ENCODE measurements around the gene ZFC3H1. TPM values are rescaled to one million over a fixed set of nuclear protein-coding genes. Genes with fewer than 3 reads are reported as not detected.
"Not testable (repeated sequence)": the region's sequence is repeated elsewhere in the genome, so short reads cannot be mapped to it uniquely, and the experiment has no call there.

Gene ZFC3H1
- total and polyA plus RNA-seq, 12 donors = 11.8 to 56.2 (median 31.9) TPM

GRCh38 chr12:71578694-71579258, 84.9 kb downstream of the ZFC3H1 start:
- Histone ChIP-seq H3K27ac (no peak overlapping the region), H3K4me3 (no peak overlapping the region), H3K9me3 (replicated peaks in 1 of 3) (no peaks in the 10 kb centered on the region), H3K27me3 (no peaks in the 10 kb centered on the region), H3K36me3 (replicated peaks in 1 of 2) (no peaks in the 10 kb centered on the region), H3K4me1 (replicated peaks in 1 of 2) (no peaks in the 10 kb centered on the region)
- TF ChIP-seq CTCF (IDR thresholded peaks at IDR 0.05) (no peak), POLR2A (IDR thresholded peaks at IDR 0.05) (no peak)
- WGBS, 4 donors = 66 to 71% (median 69%) methylated on average over 5 of the region's 5 CpGs
- intact Hi-C loops (cut with DNase I) = no loop called here
- no peak for DNase-seq

- intact Hi-C loops (cut with DNase I) = no loop called here
- H3K27ac ChIP-seq = no peak overlapping the region
- DNase-seq = no peak
- H3K4me1 ChIP-seq (replicated peaks in 1 of 2) = no peaks in the 10 kb centered on the region
- TF ChIP-seq POLR2A (IDR thresholded peaks at IDR 0.05) (no peak), CTCF (IDR thresholded peaks at IDR 0.05) (no peak)
- WGBS, 4 donors = 74 to 76% (median 76%) methylated on average over 3 of the region's 3 CpGs
- no peaks in the 10 kb centered on the region for H3K36me3 ChIP-seq (replicated peaks in 1 of 2)
- H3K9me3 ChIP-seq (replicated peaks in 1 of 3) = no peaks in the 10 kb centered on the region
- no peaks in the 10 kb centered on the region for H3K27me3 ChIP-seq
- no peak overlapping the region for H3K4me3 ChIP-seq
These were observed 87.2 kb downstream of the ZFC3H1 start for GRCh38 chr12:71576496-71576895.

- H3K4me3 ChIP-seq; H3K27me3 ChIP-seq; H3K9me3 ChIP-seq (replicated peaks in 1 of 3); H3K36me3 ChIP-seq (replicated peaks in 1 of 2); H3K27ac ChIP-seq; intact Hi-C loops (cut with DNase I); H3K4me1 ChIP-seq (replicated peaks in 1 of 2); DNase-seq: not testable (repeated sequence)
- WGBS, 4 donors = 74 to 95% (median 93%) methylated on average over 6 of the region's 6 CpGs
These were observed 93.8 kb downstream of the ZFC3H1 start for GRCh38 chr12:71569885-71570284.

- H3K27me3 ChIP-seq = no peaks in the 10 kb centered on the region
- intact Hi-C loops (cut with DNase I) = no loop called here
These were observed 96.1 kb downstream of the ZFC3H1 start for GRCh38 chr12:71567537-71567936.

More at GRCh38 chr12:71567537-71567936, 96.1 kb downstream of the ZFC3H1 start:
- Histone ChIP-seq H3K27ac (no peak overlapping the region), H3K4me3 (no peak overlapping the region), H3K36me3 (replicated peaks in 1 of 2) (no peaks in the 10 kb centered on the region), H3K4me1 (replicated peaks in 1 of 2) (no peaks in the 10 kb centered on the region), H3K9me3 (replicated peaks in 1 of 3) (no peaks in the 10 kb centered on the region)
- WGBS, 4 donors = 44 to 59% (median 55%) methylated on average over 3 of the region's 3 CpGs
- TF ChIP-seq POLR2A (IDR thresholded peaks at IDR 0.05) (no peak), CTCF (IDR thresholded peaks at IDR 0.05) (no peak)
- DNase-seq = peak; percentile 18 to 59 (median 36)
